HG03280 (cell line): ENCODE measurements around the gene NTRK3.

Experiments
- ATAC-seq: cut with Tn5 transposase; IDR thresholded peaks from one replicate; pipeline ENCODE4 v1.9.1; 2021; ENCODE audit warnings: mild to moderate bottlenecking, moderate library complexity; ENCODE audit not compliant: unreplicated experiment

Gene NTRK3

DNA sequence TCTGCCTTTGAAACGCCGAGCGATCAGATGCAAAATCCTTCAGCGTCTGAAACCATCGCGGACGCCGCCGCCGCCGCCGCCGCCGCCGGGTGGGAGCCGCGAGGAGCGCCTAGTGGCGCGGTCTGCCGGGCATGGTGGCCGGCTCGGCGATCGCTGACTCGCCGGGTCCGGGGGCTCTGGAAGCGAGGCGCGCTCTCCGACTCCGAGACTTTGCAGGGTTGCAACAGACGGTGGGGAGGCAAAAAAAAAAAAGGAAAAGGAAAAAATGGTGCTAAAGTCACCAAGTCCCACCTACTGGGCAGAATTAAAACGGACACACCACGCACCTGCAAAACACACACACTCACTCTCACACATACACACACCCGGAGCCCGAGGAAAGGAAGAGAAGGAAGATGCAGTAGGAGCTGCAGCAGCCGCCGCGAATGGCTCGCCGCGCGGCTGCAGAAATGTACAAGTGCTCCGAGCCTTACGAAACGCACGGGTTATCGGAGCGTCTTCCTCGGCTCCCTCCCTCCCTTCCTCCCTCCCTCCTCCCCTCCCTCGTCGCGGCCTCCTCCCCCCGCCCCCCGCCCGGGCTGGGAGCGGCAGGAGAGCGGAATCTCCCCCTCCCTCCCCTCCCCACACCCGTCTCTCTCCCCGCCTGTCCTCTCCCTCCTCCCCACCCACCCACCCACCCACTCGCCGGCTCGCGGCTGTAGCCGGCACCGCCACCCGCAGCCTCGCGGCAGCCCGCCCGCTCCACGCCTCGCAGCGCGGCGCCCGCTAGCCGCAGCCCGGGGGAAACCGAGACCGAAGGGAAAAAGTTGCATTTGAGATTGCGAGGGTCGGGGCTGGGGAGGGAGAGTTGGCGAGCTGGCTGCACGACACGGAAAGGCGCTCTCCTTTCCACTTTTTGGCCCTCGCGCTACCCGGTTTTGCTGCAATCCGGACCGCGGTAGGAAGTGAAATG lies at the start of gene NTRK3:
NTRK3 (minus strand) TSS at position 461 of the 952 bp plus-strand sequence. CDS start 586 bp downstream, outside the sequence.
- ATAC-seq = no peak

DNA sequence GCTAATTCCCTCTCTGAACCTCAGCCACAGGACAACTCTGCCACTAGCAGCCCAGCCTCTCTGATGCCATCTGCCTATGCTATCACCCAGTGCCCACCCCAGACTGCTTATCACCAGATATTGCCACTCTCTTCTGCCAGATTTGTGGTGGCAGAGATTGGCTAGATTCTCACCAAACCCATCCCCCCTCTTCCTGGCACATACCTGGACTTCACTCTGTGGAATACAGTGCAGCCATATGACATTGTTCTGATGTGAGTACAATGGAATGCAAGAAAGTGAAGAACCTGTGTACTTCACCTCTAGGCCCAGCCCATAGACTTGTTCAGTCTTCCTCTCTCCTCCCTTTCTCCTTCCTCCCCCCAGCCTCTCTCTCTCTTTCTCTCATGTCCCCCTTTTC lies 46.9 kb upstream of the NTRK3 start:
- ATAC-seq = no peak

DNA sequence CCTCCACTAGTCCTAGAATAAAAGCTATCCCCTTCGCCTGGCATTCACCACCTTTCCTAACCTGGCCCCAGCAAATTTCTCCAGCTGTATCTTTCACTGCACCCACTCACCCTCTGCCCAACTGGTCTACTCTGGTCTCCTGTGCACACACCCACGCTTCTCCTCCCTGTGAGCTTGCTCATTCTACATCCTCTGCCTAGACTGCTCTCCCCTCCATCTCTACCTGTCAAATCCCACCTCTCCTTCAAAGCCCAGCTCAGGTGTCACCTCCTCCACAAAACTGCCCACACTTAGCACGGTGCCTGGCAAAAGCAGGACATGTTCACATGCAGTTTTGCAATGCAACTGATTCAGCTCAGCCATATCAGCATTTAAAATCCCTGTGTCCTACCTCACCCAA lies 45.8 kb upstream of the NTRK3 start:
- no peak for ATAC-seq

DNA sequence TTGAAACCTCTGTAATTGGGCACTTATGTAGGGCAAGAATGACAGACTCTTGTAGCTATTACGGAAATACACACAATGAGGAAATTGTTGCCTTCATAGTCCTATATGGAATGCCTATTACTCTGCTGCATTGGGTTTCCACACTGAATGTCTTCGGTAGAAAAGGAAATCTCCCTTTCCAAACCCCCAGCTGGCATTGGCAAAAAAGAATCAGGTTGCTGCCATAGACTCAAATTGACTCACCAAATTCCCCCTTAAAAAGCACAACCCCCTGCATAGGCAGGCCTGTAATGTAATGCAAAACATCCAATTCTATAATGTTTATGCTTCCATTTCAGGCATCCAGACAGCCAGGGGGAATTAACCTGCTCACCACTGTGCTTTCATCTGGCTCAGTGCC lies 44.8 kb upstream of the NTRK3 start:
- ATAC-seq = no peak

DNA sequence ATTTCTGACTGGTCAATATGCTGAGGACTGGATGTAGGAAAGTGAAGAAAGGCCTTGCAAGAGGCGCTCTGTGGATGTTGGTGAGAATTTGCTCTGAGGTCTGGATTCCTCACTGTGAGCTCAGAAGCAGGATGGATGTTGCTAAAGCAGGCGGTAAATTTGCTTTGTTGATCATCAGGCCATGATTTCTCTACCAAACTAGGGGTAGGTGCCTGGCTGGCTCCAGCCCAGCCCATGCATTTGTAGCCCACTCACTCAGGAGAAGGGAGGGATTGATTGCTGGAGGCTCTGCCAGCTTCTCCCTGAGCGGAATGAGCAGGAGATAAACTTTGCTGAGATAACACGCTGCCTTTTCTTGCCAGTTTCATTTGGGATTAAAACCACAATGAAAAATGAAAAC lies 44.3 kb upstream of the NTRK3 start:
- ATAC-seq = no peak

DNA sequence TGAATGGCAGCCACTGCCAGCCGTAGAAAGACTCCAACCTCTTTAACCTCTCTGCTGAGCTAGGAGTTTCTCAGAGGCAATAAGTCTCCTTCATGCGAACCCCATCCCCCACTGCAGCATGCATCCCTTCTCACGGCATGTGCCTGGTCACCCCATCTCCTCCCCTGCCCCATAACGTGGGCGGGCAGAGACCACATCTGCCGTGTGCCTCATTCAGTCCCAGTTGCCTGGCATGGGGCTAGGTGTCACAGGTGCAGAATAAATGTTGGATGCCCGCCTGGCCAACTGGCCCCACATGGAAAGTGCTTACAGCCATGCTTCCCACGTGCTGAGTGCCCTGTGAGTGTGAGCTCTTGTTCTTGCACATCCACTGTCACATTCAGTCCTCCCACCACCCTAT lies 43.5 kb upstream of the NTRK3 start:
- no peak for ATAC-seq

DNA sequence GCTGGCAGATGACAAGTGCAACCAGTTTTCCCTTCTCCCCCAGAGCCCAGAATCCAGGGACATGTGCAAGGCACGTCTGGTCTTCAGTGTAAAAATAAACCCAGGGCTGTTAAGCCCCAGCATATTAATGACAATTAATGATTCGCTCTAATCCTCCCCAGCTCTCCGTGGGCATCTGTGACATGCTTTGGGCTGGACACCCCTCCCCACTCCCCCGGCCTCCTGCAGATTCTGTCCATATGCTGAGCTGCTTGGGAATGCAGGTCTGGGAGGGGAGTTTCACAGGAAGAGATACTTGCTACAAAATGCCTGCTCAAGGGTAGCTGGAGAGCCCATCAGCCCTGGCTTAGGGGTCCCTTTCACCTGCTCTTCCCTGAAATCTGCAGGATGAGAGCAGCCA lies 43.0 kb upstream of the NTRK3 start:
- no peak for ATAC-seq

DNA sequence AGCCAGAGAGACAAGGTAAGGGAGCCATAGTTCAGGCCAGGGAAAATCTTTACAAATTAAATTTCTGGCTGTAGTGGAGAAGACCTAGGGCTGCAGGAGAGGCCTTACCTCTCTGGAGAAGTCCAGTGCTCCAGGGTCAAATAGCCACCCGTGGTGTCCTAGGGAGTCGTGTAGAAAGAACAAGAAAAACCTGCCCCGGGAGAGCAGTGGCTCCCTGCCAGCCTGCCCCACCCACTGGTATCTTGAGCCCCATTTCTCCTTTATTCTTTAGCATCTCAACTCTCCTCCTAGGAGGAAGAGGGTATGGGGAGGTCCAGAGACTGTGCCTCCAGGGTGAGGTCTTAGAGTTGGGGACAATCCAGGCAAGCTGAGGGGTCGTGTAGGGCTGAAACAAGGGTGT lies 32.1 kb upstream of the NTRK3 start:
- no peak for ATAC-seq

DNA sequence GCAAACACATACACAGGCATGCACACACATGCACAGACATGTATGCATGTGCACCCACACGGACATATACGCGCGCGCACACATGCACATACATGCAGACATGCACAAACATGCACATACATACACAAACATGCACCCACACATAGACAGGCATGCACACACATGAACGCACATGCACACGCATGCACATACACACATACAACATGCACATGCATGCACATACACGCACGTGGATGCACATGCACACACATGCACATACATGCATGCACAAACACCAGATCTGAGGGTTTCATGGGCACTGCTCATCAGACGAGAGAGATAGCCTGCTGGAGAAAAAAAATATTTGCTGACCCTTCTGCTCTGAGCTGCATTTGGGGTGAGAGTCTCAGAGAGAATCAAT lies 31.7 kb upstream of the NTRK3 start:
- no peak for ATAC-seq

DNA sequence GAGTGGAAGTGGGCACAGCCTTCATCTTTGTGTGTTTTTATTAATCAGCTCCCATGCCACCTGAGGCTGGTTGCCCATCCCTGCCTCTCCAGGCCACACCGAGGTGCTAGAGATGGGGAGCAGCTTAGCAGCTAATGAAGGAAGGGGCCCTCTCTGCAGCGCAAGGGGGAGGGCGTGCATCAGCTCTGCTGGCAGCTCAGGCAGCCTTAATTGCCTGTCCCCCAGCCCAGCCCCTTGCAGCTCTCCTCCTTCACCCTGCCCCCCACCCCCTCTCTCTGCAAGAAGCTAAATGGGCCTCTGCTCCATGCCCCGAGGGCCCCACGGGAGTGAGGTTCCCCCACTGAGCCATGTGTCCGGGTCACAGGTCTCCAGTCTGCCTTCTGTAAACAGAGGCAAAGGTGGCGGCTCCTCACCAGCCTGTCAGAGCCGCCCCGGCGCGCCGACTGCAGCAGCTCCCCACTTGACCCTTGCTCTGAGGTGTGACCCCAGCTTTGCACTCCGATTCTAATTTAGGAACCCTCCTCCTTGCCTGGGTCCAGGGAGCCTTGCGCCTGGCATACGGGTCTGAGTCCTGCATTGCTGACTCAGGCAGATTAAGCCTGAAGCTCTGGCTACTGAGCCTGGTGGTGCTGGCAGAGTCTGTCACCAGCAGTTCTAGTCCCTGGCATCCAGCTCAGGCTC lies 27.9 kb upstream of the NTRK3 start:
- no peak for ATAC-seq

DNA sequence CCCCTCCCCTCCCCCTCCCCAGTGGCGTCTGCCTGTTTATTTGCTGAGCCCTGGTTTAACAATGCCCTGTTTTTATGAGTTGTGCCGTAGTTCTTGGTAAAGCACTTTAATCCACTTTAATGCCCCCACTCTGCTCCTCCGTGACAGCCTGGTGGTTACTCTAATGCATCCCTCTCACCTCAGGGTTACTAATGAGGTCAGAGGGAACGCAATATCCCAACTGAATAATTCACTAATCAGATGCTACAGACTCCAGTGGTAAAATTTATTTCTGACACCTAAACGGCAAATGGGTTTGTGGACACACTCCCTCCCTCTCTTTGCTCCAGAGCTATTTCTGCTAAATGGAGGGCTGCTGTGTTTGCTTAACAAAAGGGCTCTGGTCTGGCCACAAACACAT lies 26.1 kb upstream of the NTRK3 start:
- no peak for ATAC-seq

DNA sequence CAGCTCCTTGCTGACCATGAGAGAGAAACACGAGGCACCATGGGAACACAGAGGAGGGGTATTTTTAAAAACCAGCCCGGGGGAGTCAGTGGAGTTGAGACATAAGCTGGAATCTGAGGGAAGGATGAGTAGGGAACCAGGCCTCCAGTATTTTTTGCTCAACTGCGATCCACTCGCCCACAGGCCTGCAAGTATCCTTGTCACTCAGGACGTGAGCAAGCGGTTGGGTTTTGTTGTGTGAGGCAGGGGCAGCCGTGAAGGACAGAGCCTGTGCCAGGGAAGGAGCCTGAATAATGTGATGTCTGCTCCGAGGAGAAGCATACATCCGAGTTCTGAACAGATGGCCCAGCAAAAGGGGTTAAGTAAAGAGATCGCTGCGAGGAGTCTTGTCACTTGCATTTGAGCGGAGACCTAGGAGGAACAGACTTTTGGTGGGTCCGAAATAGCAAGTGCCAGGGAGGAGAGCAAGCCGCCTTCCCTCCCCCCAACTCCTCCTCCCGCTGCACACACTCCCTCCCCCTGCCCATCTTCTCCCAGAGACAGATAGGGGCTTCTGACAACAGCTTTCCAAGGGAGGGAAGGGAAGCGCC lies 20.4 kb upstream of the NTRK3 start:
- no peak for ATAC-seq

DNA sequence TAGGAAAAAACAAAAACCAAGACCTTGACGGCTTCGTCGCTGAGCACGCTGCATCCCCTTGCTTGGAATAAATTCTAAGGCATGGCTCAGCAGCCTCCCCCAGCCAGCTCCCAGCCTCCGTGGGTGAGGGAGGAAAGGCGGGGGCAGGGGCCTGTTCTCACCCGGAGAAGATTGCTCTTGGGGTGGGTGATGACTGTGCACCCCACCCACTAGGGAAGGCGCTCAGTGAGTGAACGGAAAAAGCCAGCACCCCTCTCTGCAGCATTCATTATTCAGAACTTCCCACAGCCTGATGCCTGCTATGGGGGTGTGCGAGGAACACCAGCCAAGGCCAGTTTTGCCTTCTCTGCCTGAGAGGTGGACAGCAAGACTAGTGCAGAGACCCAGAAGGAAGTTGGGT lies 19.3 kb upstream of the NTRK3 start:
- no peak for ATAC-seq

DNA sequence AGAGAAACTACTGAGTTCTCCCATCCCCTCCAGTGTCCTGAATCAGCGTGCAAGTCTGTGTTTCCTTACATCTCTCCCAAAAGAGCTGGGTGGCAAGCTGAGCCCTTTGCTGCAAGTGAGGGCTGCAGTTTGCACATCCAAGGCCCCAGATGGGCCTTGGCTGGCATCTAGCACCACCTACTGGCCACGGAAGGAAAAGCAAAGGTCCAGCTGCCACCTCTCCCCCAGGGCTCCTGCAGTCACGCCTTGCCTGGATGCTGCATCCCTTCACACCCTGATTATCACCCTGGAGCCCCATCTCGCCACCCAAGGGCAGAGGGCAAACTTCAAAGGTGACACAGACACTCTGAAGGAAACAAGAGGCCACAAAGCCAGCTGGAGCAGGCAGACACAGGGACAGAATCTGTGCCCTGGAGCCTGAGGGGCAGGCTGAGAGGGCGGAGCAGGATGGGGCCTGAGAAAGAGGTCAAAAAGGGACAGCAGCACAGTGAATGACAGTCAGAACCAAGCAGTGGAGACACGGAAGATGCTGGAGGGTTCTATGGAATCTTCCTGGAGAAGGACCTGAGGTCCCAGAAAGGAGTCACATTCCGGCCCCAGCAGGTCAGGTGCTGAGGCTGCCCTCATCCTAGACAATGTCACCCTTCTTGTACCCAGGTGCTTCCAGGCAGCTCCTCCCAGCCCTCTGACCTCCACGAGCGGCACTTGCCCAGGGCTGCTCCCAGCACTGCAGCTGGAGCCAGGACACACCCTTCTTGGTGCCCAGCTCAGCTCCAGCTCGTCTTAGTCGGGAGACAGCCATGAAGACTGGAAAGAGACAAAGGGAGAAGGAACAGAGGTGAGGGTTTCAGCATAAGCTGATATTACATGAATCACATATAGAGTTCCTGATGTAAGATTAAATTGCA lies 18.3 kb upstream of the NTRK3 start:
- no peak for ATAC-seq

DNA sequence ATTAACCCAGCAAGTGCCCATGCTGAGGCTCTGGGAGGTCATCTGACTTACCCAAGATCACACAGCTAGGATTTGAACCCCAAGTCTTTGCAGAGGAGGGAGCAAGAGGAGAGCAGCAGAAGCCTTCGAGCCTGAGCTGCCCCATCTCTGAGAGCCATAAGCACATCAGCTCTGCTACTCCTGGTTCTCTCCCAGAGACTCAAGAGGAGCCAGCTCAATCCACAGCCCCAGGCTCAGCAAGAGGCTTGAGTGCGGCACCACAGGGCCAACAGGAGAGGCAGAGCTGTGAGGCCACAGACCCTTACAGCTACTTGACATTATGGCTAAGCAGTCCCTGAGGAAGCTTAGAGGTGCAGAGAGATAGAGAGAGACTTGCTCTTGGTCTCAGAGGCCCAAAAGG lies 15.9 kb upstream of the NTRK3 start:
- ATAC-seq = no peak

DNA sequence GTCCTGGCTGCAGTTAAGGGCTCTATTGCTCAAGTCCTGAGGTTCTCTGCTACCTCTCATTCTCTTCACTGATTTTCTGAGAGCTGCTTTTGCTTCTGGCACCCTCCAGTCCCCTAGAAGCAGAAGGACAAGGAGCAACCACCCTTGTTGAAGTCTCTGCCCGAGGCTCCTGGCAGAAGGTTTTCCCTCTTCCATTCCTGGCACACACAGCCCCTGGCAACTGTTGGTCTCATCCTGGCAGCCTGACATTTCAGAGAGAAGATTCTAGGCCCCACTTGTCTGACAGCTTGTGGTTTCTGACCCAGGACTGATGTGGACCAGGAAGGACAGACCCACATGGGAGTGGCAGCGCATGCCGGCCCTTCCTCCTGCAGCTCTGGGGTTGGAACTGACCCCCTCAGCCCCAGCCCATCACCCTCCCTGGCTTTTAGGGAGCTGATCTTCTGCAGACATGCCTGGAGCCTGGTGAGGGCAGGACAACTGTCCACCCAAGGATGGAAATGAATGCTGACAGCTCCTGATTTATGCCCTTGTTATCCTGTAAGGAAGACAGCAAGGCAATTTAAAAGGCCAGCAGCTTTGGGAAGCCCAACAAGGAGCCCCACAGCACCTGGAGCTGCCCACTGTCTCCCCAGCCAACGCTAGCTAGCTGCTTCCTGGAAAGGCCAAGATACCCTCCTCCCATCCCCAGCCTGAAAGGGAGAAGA lies 13.0 kb upstream of the NTRK3 start:
- no peak for ATAC-seq

DNA sequence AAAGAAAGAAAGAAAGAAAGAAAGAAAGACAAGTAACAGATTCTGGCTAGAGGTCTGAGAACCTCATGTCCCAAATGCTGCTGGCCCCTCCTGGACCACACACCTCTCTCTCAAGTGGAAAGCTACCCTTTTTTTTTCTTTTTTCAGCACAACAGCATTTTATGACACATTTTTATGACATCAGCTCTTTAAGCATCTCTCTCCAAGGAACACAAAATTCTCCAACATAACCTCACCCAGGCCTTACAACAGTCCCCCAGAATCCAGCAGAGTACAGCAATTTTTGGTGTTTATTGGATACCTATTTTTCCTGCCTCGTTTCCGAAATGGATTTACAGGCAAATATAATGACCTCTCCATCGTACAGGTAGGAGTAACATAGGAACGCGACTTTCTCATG lies 11.2 kb upstream of the NTRK3 start:
- ATAC-seq = no peak

DNA sequence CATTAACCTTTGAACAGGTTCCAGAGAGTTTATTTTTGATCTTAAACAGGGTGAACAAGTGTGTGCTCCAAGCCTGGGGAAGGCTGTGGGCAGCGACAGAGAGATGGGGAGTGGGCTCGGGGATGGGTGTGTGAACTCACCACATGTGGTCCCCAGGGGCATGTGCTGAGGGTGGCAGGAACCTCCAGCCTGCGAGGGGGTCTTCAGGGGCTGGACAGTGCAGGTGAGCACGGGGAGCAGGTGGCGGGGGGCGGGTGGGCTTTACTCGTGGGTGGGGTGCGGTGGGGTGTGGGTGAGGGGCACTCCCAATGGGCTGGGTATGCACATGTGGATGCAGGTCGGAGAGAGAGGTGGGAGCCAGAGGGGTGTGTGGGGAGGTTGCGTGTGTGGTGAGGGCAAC lies 9.6 kb upstream of the NTRK3 start:
- no peak for ATAC-seq

DNA sequence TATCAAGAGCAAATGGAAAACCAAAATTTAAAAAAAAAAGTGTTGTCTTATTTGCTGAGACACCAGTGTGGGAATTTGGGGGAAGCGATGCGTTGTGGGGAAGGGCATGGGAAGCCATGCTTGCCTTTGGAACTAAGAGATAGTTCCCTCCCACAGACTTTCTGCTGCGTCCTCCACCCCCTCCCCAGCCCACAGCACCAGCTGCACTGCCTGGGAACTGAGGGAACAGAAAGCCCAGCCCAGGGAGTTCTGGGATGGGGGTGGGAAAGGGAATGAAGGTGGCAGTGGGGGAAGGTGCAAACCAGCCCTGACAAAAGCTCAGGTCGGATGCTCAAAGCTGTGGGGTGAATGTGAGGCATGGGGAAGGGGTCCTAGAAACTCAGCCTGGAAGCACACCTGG lies 8.1 kb upstream of the NTRK3 start:
- no peak for ATAC-seq

DNA sequence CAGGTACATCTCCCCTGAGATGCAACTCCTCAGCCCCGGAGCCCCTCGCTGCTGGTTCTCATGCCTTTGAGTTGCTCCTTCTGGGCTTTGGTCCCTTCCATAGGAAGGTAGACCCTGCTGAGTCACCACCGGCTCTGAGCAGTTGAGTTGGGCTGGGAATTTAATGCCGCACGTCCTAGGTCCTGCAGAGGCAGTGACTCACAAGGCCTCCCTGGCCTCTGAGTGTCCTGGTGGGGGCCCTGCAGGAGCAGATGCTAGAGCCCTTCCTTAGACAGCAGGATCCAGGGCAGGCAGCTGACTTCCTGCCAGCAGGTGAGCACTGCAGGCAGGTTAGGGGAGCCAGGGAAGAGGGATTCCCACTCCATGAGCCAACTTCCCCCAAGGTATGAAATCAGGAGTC lies 5.5 kb upstream of the NTRK3 start:
- no peak for ATAC-seq
